ENCODE data around the gene PLB1.

Gene PLB1

GRCh38 chr2:28505361-28505760 lies 9.5 kb downstream of the PLB1 start:
- no peak for DNase-seq

- DNase-seq, result no peak
Observed at GRCh38 chr2:28506112-28506910, 10.5 kb downstream of the PLB1 start.

GRCh38 chr2:28507796-28508764 lies 12.2 kb downstream of the PLB1 start:
- DNase-seq, result no peak

GRCh38 chr2:28509361-28509760 lies 13.5 kb downstream of the PLB1 start:
- DNase-seq, result no peak

- no peak for DNase-seq
Observed at GRCh38 chr2:28510184-28510583, 14.3 kb downstream of the PLB1 start.

DNA sequence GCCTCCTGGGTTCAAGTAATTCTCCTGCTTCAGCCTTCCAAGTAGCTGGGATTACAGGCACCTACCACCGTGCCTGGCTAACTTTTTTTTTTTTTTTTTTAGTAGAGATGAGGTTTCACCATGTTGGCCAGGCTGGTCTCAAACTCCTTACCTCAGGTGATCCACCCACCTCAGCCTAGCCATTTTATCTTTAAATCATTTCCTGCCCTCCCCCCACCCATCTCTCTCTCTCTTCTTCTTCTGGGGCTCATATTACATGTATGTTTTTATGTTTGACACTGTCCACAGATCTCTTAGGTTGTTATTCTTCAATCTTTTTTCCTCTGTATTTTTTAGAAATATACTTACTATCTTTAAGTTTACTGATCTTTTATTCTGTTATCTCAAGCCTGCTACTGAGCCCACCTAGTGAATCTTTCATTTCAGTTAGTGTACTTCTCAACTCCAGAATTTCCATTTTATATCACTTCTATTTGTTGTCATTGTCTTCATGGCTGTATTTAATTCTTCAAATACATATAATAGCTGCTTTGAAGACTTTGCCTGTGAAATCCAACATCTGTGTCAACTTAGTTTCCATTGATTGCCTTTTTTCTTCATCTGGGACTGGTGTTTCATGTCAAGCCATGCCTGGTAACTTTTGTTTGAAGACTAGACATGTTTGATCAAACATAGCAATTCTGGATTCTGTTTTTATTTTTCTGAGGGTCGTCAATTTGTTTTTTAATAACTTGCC lies 16.2 kb downstream of the PLB1 start:
- no peak for DNase-seq

DNA sequence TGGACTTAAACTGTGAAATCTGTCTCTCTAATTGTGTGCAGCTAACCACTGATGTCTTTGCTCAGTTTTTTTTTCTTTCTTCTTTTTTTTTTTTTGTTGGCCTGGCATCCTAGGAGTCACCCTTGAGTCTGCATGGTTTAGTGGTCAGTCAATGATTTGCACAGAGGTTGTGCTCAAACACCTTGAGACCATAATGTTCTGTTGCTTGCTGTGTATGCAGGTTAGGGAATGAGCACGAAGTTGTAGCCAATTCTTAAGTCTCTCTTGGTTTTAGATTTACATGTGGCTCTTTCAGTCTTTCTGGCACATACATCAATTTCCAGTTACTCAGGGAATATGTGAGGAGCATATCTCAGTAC lies 16.7 kb downstream of the PLB1 start:
- DNase-seq, result no peak

DNA sequence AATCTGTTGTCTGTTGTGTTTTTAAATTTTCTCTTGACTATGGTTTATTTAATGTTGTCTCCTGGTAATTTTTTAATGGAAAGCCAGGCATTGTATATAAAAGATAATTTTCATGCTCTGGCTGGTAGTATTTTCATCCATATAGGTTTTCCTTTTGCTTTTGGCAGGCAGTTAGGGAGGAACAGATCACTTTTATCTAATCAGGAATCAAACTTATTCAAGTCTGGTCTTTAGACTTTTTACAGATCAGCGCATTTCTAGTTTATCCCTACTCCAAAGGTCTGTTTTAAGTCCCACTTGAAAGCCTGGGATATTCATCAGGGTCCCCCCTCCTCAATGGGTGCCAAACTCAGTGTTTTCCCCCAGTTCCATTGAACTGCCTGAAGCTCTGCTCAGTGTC lies 17.2 kb downstream of the PLB1 start:
- DNase-seq, result no peak

DNA sequence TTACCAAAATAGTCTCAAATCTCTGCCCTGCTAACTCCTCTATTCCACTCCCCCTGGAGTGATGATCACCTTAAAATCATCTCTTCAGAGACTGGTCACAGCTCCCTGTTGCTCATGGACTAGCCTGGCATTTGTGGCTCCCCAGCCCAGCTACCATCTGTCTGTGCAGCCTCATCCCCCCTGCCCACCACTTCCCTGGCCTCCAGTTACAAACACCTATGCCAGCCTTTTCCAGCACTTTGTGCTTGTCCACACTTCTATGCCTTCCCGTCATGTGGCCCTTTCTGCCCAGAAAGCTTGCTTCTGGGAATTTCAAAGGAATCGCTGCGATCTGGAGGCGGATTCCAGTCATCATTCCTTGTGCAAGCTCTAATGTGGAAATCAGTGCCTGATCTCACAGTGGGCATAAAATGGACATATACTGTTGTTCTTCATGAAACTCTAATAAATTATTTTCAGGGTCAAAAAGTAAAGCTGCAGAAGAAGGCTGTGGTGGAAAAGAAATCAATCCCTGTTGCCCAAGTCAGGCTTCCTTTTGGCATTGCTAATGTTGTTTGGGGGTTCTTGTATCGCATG lies 19.4 kb downstream of the PLB1 start:
- DNase-seq, result no peak

DNA sequence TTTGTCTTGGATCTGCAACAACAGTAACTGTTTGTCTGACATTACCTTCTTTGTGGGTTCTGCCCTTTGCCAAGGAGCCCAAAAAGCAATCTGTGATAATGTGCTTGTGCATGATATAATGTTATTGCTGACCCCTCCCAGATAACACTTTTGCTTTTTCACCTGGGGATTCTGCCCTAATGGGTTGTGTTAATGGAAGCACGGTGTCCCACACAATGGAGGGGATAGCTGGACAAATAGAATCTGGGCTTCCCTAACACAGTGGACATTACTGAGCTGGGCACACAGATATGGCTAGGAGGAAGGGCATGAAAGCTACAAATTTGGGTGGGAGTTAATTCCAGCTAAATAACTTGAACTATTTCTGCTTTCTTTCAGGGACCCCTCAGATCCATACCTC lies 20.6 kb downstream of the PLB1 start:
- no peak for DNase-seq

DNA sequence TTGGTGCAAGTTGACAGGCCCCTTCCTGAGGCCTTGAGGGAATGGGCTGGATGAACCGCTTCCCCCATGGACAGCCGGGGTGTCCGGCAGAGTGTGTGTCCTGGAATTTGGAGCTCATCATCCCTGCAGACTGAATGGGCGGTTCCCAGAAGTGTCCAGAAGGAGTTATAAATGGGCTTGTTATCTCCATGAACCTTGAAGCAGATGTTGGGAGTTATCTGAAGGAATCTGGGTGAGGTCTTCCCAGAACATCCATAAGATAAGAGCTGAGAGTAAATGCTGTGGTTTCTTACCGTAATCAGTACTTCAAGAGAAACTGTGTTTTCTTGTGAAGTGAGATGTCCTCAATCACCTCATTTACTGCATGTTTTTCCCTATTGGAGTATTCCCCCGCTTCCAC lies 21.1 kb downstream of the PLB1 start:
- DNase-seq, result no peak

- no peak for DNase-seq
Observed at GRCh38 chr2:28521663-28522062, 25.8 kb downstream of the PLB1 start.

DNA sequence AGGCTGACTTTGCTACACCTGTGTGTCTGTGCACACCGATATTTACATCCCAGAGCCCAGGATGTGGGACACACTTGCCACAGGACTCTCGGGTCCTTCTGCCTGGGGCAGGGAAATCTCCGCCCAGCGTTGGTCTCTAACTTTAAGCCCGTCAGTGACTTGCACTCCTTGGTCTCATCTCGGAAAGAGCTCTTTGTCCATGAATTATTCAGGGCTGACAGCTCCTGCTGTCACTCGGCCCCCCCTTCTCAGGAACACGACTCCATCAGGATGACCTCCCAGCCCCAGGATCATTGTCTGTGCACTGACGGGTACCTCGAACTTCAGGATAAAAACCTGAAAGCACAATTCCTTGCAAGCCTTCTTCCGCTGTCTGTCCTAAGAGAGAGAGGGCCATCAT lies 26.6 kb downstream of the PLB1 start:
- no peak for DNase-seq

DNA sequence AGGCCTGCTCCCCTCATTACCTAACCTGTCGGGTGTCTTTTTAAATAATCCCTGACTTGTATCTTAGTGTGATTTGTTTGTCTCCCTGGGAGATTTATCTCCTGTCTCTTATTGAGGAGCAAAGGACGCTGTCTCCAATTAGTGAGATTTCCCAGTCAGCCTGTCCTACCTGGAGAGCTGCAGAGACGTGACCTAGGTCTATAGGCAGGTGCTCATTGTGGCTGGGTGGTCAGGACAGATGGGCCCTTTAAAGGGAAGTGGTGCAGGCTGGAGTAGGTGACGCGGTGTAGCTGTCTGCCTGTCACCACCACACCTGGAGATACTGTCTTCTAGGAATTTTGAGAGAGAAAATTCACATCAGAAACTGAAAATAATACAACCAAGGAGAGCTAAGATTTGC lies 28.0 kb downstream of the PLB1 start:
- no peak for DNase-seq

- DNase-seq, result no peak
Observed at GRCh38 chr2:28525481-28525880, 29.6 kb downstream of the PLB1 start.

DNA sequence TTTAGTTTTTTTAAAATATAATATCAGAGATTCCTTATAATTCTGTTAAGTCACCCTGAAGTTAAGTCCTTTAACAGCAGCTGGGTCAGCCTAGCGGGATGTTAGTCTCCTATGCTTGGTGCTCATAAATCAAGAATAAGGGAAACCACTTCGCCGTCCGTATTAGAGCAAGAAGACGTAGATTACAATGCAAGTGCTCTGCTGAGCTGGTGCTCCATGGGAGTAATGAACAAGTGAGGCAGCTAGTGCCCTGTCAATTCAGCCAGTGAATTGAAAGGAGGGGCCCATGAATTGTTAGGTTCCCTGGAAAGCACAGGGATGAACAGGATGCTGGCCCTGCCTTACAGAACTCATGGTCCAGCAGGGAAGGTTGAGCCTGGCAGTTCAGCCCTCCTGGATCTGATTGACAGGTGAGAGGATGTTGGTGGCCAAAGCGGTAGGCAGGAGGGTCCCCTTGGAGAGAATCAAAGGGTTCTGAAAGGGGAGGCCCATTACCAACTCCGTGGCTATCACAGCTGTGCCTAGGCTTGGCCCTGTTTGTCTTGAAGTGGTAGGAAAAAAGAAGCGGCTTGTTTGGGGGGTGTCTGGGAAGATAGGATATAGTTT lies 30.8 kb downstream of the PLB1 start:
- DNase-seq, result no peak

- no peak for DNase-seq
Observed at GRCh38 chr2:28527196-28527595, 31.3 kb downstream of the PLB1 start.

DNA sequence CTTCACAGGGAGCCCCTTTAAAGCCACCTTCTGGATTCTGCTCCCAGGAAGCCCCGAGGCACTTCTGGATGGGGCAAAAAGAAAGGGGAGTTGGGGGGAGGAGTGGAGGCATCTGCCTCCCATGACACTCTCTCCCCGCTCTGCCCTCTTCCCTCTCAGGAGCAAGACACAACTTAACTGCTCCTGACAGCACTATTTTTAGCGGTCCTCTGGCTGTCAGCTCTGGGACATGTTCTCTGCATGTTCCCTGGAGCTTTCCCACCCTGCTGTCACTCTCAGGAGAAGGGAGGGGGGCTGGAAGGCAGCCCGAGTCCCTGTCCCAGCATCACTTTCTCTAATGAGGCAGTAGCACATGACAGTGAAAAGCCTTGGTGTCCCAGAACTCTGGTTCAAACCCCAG lies 32.3 kb downstream of the PLB1 start:
- no peak for DNase-seq

GRCh38 chr2:28530782-28531181 lies 34.9 kb downstream of the PLB1 start:
- DNase-seq, result no peak

- no peak for DNase-seq
Observed at GRCh38 chr2:28532399-28532798, 36.5 kb downstream of the PLB1 start.

DNA sequence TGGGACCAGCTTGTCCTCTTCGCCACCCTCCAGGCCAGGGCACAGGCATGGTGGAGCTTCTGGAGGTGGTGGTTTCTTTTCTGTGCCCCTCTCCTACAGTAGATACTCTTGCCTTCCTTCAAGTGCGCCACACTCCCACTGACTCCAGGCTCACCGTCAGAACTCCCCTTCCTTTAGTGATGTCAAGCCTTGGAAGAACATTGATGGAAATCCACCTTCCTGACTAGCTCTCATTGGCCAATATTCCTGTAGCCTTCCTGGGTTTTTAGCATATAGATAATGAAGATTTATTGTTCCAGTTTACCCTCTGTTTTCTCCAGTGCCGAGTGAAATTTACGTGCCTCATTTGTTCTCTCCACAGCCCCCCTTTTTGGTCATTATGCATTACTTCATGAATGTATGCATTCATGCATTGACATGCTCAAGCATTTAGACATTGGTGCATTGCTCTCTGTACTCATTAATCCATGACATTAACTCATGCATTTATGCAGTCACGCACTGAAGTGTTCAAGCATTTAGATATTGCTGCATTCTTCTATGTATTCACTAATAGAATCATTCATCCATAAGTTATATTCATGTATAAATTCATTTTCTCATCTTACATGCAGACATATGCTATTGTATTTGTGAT lies 37.3 kb downstream of the PLB1 start:
- no peak for DNase-seq

DNA sequence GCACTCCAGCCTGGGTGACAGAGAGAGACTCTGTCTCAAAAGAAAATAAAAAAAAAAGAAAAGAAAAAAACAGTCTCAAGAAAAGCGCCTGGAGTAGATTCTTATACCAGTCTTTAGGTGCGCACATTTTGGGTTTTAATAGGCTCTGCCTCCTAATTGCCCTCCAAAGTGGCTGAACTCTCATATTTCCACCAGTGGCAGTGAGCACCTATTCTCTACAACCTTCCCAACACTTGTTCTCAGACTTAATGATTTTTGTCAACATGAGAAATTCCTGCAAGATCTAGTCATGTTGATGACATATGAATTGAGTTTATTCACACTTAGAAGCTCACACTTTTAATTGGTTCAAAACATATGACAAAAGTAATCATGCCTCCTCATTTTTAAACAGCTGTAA lies 39.0 kb downstream of the PLB1 start:
- no peak for DNase-seq
